HG03060 (cell line): ENCODE results near the gene NMD3.
"Not testable (repeated sequence)": the region's sequence is repeated elsewhere in the genome, so short reads cannot be mapped to it uniquely, and the experiment has no call there.

Experiments
- ATAC-seq: cut with Tn5 transposase; IDR thresholded peaks from one replicate; pipeline ENCODE4 v1.9.1; 2021; ENCODE audit warnings: low read depth, moderate number of reproducible peaks; ENCODE audit not compliant: unreplicated experiment

Gene NMD3

DNA sequence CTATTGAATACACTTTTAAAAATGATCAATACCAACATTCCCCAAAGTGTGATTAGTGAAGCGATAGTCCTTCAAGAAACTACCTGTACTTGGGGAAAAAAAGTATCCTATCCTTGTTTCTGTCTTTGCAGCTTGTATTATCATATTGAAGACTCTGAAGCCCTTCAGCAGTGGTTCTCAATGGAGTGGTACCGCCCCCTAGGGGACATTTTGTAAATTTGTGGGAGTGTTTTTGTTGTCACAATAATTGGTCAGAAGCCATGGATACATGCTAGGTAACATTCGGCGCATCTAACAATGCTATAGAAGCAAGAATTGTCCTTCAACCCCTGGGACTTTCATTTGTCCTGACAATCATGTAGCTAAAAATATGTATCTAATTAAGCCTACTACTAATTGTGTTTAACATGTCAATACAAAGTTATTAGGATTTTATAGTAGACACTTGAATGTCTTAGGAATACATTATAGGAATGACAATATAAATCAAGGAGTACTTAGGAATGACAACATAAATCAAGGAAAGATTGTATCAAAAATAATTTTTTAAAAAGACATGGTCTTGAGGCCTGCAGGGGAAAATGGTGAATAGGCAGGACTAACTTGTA lies 53.7 kb downstream of the NMD3 start:
- ATAC-seq = no peak

DNA sequence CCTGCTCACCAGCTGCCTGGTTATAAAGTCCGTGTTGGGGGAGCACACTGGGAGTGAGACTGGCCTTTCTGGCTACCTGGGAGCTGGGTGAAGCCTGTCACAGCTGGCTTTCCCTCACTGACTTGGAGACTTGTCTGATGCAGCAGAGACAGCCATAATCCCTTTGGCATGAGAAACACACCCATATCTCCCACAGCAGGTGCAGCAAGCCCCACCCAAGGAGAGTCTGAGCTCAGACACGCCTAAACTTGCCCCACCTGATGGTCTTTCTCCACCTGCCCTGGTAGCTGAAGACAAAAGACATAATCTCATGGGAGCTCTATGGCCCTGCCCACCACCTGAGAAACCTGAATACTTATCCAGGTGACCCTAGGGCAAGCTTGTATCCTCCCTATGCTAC lies 54.8 kb downstream of the NMD3 start:
- ATAC-seq = no peak

DNA sequence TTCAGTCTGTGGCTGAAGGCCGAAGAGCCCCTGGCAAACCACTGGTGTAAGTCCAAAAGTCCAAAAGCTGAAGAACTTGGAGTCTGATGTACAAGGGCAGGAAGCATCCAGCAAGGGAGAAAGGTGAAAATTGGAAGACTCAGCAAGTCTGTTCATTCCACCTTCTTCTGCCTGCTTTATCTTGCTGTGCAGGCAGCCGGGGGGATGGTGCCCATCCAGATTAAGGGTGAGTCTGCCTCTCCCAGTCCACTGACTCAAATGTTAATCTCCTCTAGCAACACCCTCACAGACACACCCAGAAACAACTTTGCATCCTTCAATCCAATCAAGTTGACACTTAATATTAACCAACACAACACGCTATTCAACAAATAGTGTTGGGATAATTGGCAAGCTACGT lies 61.3 kb downstream of the NMD3 start:
- ATAC-seq = not testable (repeated sequence)

DNA sequence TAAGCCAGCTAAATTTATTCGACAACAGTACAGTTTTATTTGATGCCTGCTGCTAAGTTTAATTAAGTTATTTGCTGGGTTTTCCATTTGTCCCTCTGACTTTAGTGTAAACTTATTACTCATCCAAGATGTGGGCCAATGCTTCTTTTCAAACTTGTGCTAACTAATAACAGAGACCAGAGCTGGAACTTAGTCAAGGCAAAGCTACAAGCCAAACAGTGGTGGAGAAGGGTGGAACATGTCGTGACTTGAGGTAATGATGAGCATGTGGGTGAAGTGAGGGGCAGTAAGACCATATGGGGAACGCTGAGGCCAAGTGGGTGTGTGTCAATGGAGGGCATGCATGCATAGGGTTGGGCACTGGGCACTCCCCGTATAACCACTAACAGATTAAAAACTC lies 63.9 kb downstream of the NMD3 start:
- ATAC-seq = no peak

DNA sequence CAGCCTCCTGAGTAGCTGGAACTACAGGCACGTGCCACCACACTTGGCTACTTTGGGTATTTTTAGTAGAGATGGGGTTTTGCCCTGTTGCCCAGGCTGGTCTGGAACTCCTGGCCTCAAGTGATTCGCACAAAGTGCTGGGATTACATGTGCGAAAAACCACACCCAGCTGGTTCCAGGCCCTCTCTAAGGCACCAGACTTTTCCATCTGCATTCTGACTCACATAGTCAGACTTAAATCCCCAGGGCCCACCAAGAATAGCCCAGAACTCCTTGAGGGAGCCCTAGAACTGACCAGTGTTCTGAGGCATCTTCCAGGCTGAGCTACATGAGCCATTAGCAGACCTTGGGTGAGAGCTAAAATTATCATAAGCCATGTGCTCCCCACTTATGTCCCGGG lies 68.1 kb downstream of the NMD3 start:
- ATAC-seq = no peak

DNA sequence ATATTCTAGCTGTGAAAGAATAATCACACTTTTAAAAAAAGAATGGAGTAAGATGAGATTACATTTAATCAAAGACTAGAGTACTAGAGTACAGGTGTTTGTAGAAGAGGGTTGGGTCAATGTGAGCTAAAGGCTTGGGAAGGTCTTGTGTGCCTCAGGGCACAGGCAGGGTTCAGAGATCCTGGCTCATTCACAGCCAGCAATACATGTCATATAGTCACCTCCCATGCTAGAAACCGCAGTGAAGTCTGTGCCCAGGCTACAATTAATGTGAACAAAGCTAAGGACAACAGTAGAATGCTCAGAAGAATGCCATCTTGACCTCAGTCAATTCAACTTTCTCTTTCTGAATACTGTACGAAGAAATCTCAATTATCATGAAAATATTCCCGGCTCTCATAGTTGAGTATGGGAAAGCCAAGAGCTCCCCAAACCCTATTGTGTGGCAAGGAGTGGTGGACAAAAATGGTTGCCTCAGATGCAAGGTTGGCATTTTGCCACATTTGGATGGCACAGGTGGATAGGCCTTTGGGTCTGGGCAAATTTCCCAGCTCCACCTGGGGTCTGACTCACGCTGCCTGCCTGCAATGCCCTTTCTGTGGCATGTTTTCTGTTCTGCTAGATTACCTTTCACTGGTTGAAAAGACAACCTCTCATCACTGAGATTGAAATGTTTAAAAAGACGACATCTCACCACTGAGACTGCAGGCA lies 70.2 kb downstream of the NMD3 start:
- no peak for ATAC-seq

DNA sequence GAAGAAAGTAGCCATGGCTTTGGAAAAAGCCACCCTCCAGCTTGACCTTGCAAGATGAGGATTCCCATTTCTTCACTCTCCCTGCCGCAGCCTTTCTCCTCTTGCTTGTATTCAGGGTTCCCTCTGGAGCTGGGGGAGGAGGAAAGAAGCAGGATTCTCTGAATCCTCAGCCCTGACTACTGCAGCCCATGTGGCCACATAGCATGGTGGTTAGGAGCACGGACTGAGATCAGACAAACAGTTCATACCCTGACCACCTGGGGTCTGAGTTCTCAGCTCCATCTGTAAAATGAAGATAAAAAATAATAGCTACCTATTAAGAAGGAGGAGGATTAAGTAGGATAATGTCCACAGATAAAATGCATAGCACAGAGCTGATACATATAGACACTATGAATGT lies 72.3 kb downstream of the NMD3 start:
- no peak for ATAC-seq

DNA sequence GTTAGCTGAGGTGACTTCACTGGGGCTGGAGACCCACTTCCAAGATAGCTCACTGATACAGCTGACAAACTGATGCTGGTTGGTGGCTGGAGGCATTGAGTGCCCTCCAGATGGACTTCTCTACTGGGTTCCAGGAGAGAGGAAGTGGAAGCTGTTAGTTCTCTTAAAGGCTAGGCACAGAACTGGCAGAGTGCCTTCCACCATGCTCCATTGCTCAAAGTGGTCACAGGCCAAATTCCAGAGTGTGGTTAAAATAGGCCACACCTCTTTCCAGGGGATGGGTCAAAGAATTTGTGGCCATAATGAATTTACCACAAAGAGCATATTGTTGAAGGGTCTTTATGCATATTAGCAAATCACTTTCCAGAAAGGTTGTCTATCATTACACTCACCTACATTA lies 74.2 kb downstream of the NMD3 start:
- no peak for ATAC-seq

DNA sequence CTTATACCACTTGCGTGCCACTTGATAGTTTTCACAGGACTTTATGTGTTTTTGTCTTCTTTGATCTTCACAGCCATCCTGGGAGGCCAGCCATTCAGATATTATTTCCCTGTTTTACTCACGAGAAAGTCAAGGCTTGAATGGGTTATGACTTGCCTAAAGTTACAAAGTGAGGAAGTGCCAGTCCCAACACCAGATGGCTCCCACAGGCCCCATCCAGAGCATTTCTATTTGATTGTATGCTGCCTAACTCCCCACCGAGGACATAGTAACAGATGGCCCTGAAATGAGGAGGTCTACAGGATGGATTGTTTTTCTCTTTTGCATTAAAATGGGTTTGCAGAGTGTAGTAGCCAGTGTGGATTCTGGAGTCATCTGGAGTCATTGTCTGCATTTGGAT lies 75.7 kb downstream of the NMD3 start:
- ATAC-seq = no peak
